Measurements from ENCODE around the gene DEGS2.

The DEGS2 gene

DNA sequence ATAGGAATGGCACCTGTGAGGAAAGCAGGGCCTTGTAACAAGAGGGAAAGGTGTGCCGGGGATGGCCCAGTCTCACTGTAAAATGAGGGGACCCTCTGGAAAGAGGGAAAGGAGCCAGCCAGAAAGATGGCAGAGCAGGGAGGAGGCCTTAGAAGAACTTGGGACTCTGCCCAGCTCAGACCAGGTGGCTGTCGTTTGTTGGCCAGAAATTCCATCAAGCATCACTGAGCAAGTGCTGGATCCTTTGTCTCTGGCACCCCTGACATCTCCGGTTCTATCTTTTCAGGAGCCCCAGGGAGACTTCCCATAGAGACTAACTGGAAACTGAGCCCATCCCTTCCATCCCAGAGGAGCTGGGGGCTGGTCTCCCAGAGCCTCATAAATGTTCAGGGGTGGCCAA lies 43.3 kb downstream of the DEGS2 start:
- no peak overlapping the region for H3K4me3 ChIP-seq (ENCODE audit: low read depth, low read length)

DNA sequence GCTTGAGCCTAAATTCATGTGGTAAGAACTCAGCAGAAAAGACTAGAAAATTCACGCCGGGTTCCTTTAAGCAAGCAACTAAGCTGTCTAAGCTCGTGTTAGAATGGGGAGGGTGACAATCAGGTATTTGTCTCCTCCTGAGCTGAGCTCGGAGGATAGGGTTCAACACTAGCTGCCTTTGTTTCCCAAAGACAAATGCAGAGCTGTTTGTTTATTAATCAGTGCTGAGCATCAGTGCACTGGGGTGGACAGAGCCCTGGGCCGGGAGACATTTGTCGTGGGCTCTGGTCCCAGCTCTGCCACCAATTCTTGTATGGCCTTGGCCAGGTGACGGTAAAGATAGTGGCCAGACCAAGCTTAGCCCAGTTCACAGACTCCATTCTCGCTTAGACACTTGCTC lies 43.7 kb downstream of the DEGS2 start:
- no peak overlapping the region for H3K4me3 ChIP-seq (ENCODE audit: low read depth, low read length)

DNA sequence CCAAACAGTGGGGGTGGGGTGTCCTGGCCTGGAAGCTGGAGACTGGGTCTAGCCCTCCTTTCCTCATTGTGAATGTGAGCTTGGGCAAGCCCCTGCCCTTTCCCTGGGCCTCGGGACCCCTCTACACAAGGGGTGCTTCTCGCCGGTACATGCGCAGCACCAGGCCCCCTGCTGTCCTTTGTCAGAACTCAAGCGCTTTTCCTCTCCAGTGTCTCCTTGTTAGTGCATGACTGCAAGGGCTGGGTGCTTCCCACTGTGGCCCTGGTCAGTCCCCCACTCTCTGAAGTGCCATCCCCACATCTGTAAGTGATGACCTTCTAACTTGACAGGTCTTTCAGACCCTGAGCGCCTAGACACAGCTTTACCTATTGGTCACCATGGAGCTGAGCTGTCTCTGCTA lies 44.2 kb downstream of the DEGS2 start:
- H3K4me3 ChIP-seq (ENCODE audit: low read depth, low read length) = no peak overlapping the region

DNA sequence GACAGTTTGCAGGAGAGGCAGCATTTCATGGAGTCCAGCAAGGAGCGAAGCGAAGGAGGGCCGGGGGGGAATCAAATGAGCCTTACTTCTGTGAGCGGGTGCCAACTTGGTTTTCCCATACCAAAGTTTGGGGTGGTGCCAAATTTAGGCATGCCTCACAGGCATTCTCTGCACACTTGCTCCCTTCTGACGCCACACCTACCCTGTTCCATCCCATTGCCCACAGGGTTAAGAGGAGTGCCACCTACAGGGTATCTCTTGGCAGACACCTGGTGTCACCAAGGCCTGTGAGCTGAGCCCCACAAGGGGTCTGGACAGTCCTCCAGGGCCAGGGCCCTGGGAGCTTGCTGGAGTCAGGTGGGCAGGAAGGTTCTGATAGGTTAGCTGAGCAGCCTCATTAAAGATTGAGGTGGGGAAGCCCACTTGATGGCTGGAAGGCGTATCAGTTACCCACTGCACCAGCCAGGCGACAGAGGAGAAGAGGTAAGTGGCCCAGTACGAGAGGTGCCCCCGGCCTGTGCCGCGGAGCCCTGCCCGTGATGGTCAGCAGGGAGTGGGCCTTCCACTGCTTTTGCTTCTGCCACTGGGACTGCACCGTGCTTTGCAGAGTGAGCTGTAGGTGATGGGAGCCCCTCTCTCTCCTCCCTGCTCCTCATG lies 45.2 kb downstream of the DEGS2 start:
- H3K4me3 ChIP-seq (ENCODE audit: low read depth, low read length) = no peak overlapping the region

DNA sequence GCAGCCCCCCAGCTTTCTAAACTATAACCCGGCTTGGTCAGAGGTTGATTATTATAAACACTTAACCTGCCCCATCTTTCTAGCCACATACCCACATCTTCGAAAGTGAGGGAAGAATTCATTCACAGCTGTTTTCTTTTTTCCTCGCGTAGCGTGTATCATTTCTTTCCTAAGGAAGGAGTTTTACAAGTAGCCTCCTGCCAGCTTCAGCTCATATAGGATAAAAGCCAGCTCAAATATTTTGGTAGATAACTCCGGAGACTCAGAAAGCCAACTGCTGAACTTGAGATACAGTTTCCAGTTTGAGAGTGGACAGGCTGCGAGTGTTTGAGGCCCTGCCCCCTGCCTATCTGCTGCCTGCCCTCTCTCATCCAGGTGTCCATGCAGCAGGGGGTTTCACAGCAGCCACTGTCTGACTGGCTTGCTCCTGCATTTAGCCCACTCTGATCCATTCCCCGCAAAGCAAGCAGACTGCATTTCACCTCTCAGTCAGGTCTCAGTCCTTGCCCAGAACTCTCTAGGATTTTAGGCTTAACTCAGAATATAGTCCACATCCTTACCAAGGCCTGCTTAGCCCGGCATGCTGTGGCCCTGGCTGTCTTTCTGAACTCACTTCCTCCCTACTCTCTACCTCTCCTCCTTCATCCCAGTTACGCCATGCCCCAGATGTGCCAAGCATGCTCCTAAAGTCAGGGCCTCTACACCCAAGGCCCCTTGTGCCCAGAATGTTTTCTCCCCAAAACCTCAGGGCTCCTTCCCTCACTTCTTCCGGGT lies 47.3 kb downstream of the DEGS2 start:
- no peak overlapping the region for H3K4me3 ChIP-seq (ENCODE audit: low read depth, low read length)

DNA sequence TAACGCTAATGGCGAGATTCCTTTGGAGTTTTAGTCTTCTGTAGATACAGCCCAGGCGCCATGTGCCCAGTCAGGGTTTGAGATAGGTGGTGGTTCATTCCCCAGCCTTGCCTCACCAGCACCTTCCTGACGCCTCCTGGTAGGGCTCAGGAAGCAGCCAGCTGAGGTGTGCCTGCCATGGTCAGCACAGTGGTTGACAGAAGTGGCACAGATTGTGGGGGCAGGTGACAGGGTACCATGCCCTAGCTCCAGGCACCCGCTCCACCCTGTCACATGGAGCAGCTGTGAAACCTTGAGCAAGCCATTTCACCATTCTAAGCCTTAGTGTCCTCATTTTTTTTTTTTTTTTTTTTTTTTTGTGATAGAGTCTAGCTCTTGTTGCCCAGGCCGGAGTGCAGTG lies 48.6 kb downstream of the DEGS2 start:
- no peak overlapping the region for H3K4me3 ChIP-seq (ENCODE audit: low read depth, low read length)

DNA sequence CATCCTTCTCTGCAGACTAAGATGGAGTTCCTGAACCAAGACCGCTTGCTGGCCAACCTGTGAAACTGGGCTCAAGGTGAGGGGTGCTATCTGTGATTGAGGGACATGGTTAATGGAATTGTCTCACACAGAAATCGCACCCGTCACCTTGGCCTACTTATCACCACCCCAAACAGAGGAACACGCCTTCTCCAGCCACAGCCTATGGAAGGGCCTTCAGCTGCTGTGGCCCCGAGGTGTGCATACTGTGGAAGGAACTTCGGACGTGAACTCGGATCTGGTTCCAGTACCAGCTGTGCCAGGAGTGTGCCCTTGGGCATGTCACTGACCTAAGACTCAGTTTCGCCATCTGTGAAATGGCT lies 49.9 kb downstream of the DEGS2 start:
- no peak overlapping the region for H3K4me3 ChIP-seq (ENCODE audit: low read depth, low read length)

DNA sequence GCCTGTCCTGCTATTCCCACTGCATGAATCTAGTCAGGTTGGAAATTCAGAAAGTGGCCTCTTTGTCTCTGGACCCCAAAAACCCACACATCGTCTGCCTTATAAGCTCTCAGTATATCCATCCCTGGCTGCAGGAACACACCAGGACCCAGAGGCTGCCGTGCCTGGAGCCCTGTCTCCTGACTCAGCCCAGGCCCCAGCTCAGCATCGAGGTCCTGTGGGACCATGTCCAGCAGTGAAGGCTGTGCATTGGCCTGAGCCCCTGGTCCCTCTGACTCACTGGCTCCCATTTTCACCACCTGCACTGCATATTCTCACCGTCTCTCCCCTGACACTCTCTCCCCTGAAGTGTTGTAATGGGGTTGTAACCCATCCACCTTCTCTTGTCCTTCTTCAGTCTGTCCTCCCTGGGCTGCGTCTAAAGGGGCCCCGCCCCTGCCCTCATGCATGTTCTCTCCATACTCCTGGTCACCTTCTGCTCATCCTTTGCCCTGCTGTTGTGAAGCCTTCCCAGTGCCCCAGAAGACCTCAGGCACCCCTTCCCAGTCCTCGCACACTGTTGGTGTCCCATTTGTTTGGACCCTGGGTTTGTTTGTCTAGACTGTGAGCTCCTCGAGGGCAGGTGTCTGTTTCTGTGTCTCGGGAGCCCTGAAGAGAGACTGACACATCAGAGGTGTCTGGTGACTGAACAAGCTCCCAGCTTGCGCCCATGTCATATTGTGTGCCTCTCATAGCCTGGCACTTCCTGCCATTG lies 50.4 kb downstream of the DEGS2 start:
- no peak overlapping the region for H3K4me3 ChIP-seq (ENCODE audit: low read depth, low read length)

DNA sequence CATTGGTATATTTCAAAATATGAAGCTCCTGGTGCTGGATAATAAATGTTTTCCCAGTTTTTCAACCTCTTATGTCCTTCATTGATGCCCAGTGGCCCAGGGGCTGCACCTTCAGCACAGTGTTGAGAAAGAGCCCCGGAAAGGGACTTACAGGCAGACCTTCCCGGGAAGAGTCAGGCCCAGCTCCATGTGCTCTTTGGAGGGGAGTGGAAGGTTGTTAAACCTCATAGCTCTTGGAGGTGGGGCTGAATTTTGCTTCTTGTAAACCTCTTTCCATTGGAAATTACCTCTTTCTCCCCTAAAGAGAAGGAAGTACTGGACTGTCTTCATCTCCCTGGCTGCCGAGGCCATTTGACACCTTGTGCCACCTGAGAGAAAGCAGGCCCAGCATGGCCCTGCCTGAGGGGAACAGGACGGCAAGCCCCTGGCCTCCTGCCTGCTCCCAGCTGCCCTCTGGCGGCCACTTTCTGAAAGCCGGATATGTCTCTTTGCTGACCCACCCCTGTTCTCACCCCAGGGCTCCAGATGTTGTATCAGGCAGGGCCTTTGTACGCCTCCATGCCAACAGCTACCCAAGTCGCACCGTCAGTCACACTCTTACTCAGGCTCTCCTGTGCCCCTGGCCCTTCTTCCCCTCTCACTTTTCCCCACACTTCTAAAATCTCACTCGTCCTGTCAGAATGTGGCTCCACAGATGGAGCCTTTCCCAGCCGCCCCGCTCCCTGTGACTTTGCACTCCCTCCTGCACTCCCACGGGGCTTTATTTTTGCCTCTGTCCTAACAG lies 51.2 kb downstream of the DEGS2 start:
- no peak overlapping the region for H3K4me3 ChIP-seq (ENCODE audit: low read depth, low read length)

DNA sequence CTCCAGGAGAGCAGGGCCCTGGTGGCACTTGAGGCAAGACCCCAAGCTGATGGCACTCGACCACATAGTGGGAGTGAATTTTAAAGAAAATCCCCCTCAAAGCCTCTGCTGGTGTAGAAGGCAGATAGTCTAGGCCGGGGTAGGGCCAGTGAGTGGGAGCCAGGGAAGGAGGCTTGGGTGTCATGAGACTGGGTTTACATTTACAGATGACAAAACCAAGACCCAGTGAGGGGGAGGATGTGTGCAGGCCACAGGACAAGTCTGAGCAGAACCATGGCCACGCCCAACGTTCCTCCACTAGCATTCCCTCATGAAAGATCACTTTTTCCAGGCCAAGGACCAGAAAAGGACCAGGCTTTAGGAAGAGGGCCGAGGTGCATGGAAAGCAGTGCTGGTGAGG lies 52.2 kb downstream of the DEGS2 start:
- H3K4me3 ChIP-seq (ENCODE audit: low read depth, low read length) = no peak overlapping the region

DNA sequence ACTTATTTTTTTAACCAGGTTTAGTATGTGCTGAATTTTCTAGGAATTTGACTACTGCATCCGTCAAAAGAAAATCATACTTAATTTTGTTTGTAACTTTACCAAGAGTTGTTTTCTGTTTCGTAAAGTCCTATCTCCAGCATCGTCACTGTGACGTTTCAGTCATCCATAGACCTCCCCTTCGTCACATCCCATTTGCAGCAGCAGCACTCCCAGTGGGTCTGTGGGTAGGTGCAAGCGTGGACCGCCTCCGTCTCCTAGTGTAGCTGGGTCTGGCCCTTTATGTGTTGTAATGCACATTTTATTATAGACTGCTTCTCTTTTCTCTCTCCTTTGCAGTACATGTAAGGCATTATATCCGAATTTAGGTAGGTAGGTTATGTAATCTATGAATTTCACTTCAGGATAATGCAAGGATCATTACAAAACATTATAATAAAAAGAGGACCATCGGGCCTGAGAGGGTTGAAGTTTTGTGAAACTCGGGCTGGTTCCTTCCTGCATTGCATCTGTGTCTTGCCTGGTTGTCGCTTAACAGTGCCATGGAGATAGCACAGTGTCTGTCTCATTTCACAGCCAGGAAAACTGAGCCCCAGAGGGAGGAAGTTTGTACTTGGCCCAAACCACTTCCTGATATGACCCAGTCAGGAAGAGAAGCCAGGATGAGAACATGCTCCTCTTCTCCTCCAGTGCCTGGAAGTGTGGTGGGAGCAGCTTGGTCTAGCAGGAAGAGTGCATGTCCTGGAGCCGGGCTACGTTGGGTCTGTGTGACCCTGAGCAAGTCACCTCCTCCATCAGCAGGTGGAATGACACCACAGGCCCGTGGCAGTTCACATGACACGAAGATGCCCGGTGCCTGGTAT lies 53.0 kb downstream of the DEGS2 start:
- no peak overlapping the region for H3K4me3 ChIP-seq (ENCODE audit: low read depth, low read length)

DNA sequence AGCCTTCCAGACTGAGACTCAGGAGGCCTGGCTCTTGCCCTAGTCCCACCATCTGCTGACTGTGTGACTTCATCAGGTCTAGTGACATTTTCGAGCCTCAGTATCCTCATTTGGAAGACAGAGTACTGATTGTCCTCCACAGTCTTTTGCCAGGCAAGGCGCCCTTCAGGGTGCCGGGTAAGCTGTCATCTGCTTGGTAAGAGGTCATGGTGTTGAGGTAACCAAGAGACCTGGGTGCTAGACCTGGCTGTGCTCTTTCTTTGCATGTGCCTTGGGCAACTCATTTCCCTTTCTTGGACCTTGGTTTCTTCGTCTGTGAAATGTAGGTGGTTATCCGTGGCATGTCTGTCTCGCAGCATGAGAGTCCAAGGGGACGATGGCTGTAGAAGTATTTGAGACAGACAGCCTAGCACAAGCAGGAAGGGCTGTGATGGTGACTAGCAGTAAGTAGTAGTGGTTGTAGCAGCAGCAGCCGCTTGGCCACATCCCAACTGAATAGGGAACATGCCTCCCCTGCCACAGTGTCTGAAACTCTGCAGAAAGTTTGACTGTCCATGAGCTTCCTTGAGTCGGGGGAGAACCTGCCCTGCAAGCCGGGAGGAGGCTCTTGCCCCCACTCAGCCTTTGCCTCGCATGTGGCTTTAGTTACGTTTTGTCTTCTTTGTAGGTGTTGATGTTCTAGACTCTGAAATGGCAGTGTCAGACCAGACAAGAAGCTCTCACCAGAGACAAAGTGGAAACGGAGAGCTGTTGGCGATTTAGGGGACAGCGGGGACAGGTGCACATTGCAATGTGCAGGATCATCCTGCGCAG lies 53.9 kb downstream of the DEGS2 start:
- H3K4me3 ChIP-seq (ENCODE audit: low read depth, low read length) = no peak overlapping the region

DNA sequence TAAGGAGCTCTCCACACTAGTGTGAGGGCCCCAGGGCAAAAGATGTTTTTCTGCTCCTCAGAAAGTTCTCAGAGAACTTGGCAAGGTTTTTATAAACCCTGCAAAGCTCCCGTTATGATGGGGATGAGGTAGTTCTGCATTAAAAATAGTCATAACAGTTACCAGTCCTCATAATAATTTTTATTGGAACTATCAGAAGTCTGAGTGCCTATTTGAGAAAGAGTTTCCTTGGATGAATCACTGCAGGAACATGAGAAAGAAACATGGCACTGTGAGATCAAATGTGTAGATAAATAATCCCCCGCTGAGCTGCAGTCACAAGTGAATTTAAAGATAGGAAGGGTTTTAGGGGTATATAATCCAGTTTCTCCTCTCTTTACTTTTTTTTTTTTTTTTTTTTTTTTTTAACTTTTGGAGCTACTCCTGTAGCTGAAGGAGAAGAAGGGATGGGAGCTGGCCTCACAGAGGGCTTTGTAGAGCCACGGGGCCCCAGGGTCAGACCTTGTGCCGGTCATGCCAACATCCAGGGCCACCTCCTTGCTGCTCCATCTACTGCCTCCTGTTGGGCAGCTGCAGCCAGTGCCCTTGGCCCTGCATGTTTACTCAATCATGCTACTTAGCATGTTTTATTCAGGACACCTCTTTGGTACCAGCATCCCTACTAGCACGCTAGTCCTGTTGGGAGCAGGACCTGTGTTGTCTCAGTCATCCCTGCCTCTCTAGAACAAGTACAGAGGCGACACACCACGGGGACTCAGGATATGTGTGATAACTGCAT lies 54.7 kb downstream of the DEGS2 start:
- no peak overlapping the region for H3K4me3 ChIP-seq (ENCODE audit: low read depth, low read length)

DNA sequence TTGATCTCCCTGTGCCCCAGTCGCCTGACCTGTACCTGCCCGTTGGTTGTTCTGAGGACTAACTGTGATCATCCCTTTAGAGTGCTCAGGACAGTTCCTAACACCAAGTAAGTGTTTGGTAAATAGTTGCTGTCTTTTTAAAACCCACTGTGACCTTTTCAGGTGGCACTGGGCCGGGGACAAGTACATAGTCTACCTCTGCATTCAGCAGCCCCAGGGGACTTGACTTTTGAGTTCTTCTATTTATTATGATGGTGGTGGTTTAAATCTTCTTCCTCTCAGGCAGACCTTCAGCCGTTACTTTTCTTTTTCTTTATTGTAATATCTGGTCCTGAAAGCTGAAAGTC lies 55.5 kb downstream of the DEGS2 start:
- H3K4me3 ChIP-seq (ENCODE audit: low read depth, low read length) = no peak overlapping the region

DNA sequence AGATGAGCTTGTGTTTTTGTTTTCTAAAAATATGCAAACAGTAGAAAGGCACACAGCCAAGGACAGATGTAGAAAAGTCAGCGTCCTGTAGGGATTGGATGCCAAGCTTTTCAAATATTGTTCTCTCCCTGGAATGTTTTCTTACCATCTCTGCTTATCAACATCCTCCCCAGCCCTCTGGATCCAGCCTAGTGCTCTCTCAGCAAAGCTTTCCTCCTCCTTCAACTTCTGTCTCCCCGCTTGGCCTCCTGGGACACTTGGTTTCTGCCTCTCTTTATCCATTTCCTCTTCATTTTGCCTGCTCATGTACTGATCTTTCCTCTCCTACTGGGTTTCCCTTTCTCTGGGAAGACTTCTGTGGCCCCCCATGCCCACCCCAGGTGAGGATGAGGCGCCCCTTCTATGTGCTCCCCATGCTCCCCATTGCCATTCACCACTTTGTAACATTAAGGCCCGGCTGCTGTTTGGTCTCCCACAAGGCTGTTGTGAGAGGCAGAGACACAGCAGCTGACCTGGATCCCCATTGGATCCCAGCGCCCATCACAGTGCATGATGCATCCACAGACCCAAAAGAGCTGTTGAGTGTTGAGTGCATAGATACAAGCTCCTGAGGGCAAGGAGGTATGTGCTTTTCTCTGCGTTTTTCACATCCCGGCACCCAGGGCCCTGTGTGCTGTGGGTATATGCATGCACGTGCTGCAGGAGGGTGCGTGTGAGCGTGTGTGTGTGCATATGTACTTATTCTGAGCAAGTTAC lies 56.0 kb downstream of the DEGS2 start:
- H3K4me3 ChIP-seq (ENCODE audit: low read depth, low read length) = no peak overlapping the region

DNA sequence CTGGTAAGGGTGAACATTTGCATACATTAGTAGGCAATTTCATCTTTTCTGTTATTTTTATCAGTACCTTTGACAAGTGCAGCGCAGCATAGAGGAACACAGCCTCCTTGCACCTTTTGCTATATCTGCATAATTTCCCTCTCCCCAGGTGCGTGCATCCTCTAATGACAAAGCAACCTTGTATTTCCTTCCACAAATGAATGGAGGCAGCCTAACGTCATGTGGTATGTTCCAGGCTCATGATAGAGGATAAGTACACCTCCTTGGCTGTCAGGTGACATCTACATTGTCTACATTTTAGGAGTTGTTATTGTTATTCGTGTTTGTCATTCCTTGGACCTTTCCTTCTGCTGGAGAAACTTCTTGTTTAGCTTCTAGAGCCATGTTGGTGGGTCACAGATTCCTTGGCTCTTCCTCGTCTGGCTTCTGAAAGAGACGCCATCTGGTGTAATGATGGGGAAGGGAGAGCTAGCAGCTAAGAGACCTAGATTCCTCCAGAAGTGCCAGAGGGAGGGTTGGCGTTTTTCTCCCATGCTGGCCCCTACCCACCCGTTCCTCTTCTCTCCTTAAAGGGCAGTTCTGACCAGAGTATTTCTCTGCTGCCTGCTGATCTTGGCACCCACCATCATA lies 57.2 kb downstream of the DEGS2 start:
- H3K4me3 ChIP-seq (ENCODE audit: low read depth, low read length) = no peak overlapping the region

DNA sequence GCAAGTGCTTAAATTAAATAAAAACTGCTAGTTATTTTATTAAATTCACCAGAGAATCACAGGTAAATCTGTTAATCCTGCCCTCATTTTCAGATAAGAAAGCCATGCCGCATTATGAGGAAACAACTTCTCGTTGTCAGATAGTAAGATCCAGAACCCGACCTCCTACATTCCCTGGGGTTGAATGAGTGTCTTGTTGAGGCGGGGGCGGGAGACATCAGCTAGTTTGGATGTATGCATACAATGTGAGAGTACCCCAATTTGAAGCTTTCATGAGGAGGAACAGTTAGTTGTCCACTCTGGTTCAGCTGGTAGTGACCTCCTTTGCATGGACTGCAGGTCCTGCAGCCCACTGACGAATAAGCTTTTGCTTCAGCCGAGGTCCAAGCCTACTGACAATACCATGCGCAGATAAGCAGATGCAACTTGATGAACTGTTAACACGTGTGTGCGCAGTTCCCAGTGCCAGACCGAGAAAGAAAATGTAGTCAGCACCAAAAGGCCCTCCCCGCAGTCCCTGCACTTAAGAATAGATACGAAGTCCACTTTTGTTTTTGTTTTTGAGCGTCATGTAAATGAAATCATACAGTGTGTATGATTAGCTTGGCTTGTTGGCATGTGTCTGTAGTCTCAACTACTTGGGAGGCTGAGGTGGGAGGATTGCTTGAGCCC lies 59.3 kb downstream of the DEGS2 start:
- H3K4me3 ChIP-seq (ENCODE audit: low read depth, low read length) = no peak overlapping the region
